ENCODE results near the gene GRID1.

DNA sequence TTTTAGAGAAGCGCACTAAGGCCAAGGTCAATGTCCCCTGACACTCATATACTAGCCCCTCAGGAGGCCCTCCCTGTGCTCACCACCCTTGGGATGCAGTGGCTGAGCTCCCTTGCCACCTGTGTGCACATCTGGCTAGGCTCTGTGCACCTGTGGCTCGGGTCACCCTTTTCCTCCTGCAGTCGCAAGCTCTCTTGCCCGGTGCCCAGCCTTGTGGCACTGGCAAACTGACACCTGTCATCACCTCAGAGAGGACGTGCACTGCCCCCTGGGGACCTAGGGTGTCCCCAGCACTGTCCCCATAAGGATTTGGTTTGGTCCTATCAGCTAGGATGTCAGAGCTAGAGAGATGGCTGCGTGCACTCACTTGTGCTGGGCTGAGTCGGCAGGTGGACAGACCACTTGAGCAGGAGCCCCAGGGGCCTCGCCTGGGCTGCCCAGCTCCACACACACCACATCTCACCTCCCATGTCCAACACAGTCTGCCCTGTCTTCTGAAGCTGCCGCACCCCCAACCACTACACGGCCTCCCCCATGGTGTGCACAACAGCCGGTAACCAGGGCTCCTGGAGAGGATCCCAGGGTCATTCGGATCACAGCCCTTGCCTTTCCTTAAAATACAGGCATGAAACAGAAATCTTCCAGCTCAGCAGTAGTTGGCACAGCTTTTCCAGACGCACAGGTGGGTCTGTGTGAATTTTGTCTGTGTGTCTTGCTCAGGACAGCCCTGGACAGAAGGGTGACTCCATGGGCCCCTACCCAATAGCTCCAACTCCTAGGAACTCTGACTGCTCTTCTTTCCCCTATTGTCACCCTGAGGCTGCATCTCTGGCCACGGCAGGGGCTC, 111.0 kb downstream of the GRID1 start:
- TF ChIP-seq, protein P1, sequence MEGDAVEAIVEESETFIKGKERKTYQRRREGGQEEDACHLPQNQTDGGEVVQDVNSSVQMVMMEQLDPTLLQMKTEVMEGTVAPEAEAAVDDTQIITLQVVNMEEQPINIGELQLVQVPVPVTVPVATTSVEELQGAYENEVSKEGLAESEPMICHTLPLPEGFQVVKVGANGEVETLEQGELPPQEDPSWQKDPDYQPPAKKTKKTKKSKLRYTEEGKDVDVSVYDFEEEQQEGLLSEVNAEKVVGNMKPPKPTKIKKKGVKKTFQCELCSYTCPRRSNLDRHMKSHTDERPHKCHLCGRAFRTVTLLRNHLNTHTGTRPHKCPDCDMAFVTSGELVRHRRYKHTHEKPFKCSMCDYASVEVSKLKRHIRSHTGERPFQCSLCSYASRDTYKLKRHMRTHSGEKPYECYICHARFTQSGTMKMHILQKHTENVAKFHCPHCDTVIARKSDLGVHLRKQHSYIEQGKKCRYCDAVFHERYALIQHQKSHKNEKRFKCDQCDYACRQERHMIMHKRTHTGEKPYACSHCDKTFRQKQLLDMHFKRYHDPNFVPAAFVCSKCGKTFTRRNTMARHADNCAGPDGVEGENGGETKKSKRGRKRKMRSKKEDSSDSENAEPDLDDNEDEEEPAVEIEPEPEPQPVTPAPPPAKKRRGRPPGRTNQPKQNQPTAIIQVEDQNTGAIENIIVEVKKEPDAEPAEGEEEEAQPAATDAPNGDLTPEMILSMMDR (IDR thresholded peaks at IDR 0.05) = no peak
- TF ChIP-seq POLR2A (IDR thresholded peaks at IDR 0.05) = no peak
